ENCODE results near the gene RFPL1. TPM values are rescaled to one million over a fixed set of nuclear protein-coding genes. Genes with fewer than 3 reads are reported as not detected.
"Not testable (repeated sequence)": the region's sequence is repeated elsewhere in the genome, so short reads cannot be mapped to it uniquely, and the experiment has no call there.

Gene RFPL1
- total RNA-seq, 1 donor from 2014 or later: not detected

- Mint-ChIP-seq H3K36me3 (ENCODE audit: low read depth, unreplicated experiment) (no peaks in the 10 kb centered on the region), H3K4me3 (ENCODE audit: unreplicated experiment) (no peak overlapping the region), H3K27ac (ENCODE audit: unreplicated experiment) (no peak overlapping the region), H3K27me3 (ENCODE audit: unreplicated experiment) (no peaks in the 10 kb centered on the region), H3K9me3 (ENCODE audit: unreplicated experiment) (no peaks in the 10 kb centered on the region), H3K4me1 (ENCODE audit: unreplicated experiment) (peaks cover 28% of the 10 kb centered on the region)
- no peak for TF ChIP-seq CTCF (IDR thresholded peaks at IDR 0.05; ENCODE audit: unreplicated experiment)
- no peak for DNase-seq (ENCODE audit: low spot score)
Observed at GRCh38 chr22:29408940-29409339, 29.4 kb upstream of the RFPL1 start.

GRCh38 chr22:29411569-29412211, 26.7 kb upstream of the RFPL1 start:
- H3K36me3 Mint-ChIP-seq (ENCODE audit: low read depth, unreplicated experiment); H3K27me3 Mint-ChIP-seq (ENCODE audit: unreplicated experiment); DNase-seq (ENCODE audit: low spot score); H3K9me3 Mint-ChIP-seq (ENCODE audit: unreplicated experiment): not testable (repeated sequence)
- Mint-ChIP-seq H3K4me1 (ENCODE audit: unreplicated experiment) (peaks cover 48% of the 10 kb centered on the region), H3K4me3 (ENCODE audit: unreplicated experiment) (peak overlapping the region; percentile 1), H3K27ac (ENCODE audit: unreplicated experiment) (peak overlapping the region; percentile 2)

- H3K4me1 Mint-ChIP-seq (ENCODE audit: unreplicated experiment): peaks cover 52% of the 10 kb centered on the region
- TF ChIP-seq CTCF (IDR thresholded peaks at IDR 0.05; ENCODE audit: unreplicated experiment): peak; percentile 45
- not testable (repeated sequence) for H3K36me3 Mint-ChIP-seq (ENCODE audit: low read depth, unreplicated experiment); H3K9me3 Mint-ChIP-seq (ENCODE audit: unreplicated experiment); H3K27me3 Mint-ChIP-seq (ENCODE audit: unreplicated experiment); DNase-seq (ENCODE audit: low spot score); H3K4me3 Mint-ChIP-seq (ENCODE audit: unreplicated experiment); H3K27ac Mint-ChIP-seq (ENCODE audit: unreplicated experiment)
Observed at GRCh38 chr22:29412772-29413171, 25.6 kb upstream of the RFPL1 start.

GRCh38 chr22:29414951-29415591, 23.3 kb upstream of the RFPL1 start:
- H3K27me3 Mint-ChIP-seq (ENCODE audit: unreplicated experiment); H3K36me3 Mint-ChIP-seq (ENCODE audit: low read depth, unreplicated experiment); DNase-seq (ENCODE audit: low spot score); H3K9me3 Mint-ChIP-seq (ENCODE audit: unreplicated experiment): not testable (repeated sequence)
- Mint-ChIP-seq H3K27ac (ENCODE audit: unreplicated experiment) (peak overlapping the region; percentile 88), H3K4me3 (ENCODE audit: unreplicated experiment) (peak overlapping the region; percentile 71), H3K4me1 (ENCODE audit: unreplicated experiment) (peaks cover 55% of the 10 kb centered on the region)

GRCh38 chr22:29418704-29419103, 19.7 kb upstream of the RFPL1 start:
- not testable (repeated sequence) for H3K27me3 Mint-ChIP-seq (ENCODE audit: unreplicated experiment); H3K9me3 Mint-ChIP-seq (ENCODE audit: unreplicated experiment); DNase-seq (ENCODE audit: low spot score); H3K36me3 Mint-ChIP-seq (ENCODE audit: low read depth, unreplicated experiment)
- Mint-ChIP-seq H3K4me3 (ENCODE audit: unreplicated experiment) (peak overlapping the region; percentile 3), H3K4me1 (ENCODE audit: unreplicated experiment) (peaks cover 66% of the 10 kb centered on the region), H3K27ac (ENCODE audit: unreplicated experiment) (peak overlapping the region; percentile 48)

- Mint-ChIP-seq H3K9me3 (ENCODE audit: unreplicated experiment) (no peaks in the 10 kb centered on the region), H3K27me3 (ENCODE audit: unreplicated experiment) (no peaks in the 10 kb centered on the region), H3K4me1 (ENCODE audit: unreplicated experiment) (peaks cover 16% of the 10 kb centered on the region), H3K4me3 (ENCODE audit: unreplicated experiment) (no peak overlapping the region), H3K27ac (ENCODE audit: unreplicated experiment) (no peak overlapping the region), H3K36me3 (ENCODE audit: low read depth, unreplicated experiment) (no peaks in the 10 kb centered on the region)
- TF ChIP-seq CTCF (IDR thresholded peaks at IDR 0.05; ENCODE audit: unreplicated experiment): no peak
- DNase-seq (ENCODE audit: low spot score): no peak
Observed at GRCh38 chr22:29426476-29426875, 11.9 kb upstream of the RFPL1 start.
